CD4-positive, alpha-beta T cell treated with Interferon gamma for 1 hour (primary cell): Measurements from ENCODE around the gene BICD2.

Source experiments
- DNase-seq: peaks from one replicate; pipeline ENCODE4 v3.0.0-alpha.2; 2020

Gene BICD2

DNA sequence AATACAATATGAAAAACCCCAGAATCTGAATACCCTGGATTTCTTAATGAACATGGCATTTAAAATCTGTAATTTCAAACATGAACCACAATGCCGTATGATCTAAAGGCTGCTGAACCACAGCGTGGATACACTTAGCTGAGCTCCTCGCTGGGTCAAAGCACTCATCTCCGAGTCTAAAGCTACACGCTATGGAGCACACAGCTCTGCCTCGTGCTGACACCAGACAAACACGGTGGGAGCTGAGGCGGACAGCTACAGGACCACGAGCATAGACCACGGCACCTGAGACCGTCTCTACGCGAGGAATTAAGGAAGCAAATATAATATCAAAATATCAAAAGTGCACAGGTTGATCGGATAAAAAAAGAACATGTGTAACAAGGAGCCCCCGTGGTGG, 51.9 kb downstream of the BICD2 start:
- no peak for DNase-seq

DNA sequence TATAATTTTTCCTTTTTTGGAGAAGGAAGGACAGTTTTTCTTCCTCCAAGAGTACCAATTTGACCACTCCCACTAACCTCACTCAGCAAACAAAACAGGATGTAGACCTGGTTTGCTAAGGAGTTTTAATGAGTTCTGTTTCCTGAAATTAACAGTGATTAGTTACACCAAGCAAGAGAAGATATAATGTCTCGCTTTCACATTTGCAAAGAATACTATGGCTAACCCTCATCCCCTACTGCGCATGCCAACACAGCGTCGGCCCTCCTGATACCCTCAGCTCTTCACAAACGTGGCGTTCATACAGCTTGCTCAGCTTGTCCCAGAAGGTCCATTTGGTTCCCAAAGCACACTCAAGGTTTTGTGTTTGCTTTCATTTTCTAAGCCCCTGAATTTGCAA, 52.8 kb downstream of the BICD2 start:
- no peak for DNase-seq

DNA sequence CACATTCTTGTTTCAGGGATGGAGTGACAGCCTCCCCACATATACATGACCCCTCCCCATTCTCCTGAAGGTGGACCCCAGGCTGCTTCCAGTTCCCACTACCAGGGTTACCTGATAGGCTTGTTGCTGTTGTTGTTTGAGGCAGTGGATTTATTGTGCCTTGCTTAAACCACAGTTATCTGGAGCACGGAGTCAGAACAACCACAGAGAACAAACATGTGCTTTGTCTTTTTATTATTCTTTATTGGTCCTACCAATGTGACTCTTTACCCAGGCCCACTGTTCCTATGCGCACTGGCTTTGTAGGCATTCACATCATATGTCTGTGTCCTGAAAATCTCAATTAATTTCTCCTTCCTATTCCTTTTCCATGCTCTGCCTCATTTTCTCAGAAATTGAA, 53.5 kb downstream of the BICD2 start:
- DNase-seq = no peak

DNA sequence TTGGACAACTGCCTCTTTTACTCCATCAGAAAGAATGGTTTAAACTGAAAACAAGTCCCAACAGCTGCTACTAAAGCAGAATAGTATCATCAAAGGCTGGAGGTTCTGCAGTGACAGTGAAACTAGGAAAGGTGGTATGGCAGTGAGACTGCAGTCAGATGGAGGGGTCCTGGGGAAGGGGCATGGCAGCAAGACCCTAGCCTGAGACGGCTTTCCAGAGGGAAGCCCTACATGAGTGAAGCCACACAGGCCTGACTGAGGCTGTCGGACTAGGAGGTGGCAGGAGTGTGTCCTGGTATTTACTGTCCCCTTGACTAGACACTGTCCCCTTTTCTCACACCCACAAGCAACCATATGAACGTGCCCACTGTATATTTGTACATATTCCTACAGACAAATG, 54.3 kb downstream of the BICD2 start:
- no peak for DNase-seq

DNA sequence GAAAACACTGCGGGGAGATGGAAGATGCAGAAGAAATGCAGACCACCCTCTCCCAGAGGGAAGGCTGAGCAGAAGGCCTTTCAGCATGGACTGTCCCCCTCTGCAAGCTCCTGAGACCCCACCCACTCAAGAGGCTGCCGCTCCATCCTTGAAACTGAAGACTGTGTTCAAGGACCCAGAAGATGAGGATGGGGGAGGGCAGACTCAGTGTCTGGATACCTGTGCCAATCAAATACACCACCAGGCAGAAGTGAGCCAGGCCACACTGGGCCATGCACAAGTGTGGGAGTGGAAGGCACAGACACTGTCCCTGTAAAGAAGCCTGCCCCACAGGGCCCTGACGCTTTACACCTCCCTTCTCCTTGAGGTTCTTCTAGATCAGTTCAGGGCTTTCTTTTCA, 54.7 kb downstream of the BICD2 start:
- DNase-seq = no peak

DNA sequence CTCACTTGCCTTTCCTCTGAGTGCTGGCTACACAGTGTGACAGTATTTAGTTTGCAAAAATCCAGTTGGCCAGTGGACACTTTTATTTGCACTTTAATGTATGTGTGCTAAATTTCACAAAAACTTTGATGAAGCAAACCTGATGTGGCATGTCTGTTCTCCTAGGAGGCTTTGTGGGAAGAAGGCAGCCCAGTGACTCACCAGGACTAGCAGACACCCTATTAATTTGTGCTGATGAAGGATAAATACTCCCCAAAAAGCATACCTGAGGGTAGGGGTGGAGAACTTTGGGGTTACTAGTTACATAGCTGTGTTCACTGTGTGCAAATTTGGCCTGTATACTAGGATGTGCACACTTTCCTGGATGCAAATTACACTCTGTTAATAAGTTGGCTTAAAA, 55.4 kb downstream of the BICD2 start:
- no peak for DNase-seq

DNA sequence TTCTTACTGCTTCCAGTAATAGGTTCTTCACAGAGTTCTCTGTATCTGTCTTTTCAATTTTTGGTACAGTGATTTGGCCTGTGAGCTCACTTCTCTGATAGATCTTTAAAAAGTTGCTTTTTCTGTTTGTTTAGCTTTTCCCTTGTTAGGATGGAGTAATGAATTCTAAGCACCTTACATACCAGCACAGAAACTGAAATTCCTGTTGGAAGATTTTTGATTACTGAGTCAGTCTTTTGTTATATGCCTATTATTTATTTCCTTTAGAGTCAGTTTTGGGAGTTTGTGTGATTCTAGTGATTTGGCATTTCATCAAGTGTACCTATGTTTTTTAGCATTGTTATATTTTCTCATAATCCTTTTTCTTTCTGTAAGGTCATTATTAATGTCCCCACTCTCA, 57.1 kb downstream of the BICD2 start:
- DNase-seq = no peak

DNA sequence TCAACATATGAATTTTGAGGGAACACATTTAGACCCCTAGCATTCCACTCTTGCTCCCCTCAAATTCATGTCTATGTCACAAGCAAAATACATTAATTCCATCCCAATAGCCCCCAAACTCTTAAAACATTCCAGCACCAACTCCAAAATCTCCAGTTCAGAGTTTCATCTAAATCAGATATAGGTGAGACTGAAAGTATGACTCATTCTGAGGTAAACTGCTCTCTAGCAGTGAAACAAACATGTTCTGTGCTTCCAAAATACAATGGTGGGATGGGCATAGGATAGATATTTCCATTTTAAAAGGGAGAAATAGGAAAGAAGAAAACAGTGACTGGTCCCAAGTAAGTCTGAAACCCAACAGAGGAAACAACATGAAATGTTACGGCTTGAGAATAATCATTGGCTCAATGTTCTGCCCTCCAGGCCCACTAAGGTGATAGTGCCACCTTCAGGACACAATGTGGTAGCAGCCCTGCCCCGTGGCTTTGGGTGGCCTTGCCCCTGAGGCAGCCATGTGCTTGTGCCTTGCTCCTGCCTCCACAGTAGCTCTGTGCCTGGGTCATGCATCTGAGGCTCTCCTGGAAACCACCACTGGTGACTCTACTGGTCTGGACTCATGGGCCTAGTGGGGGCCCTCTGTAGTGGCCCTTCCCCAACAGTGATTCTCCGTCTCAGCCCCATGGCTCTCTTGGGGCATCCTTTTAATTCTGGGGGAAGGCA, 58.3 kb downstream of the BICD2 start:
- peak; percentile 19 for DNase-seq

DNA sequence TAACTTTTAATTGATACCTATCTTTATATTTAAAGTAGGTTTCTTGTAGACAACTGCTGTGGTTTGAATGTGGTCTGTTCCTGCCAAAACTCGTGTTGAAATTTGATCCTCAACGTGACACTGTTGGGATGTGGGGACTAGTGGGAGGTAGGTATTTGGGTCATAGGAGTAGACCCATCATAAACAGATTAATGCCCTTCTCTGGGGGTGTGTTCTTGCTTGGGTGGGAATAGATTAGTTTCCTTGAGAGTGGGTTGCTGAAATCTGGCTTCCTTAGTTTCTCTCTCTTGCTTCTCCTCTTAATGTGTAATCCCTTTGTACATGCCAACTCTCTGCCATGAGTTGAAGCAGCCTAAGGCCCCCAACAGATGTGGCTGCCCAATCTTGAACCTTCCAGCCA, 60.1 kb downstream of the BICD2 start:
- no peak for DNase-seq

DNA sequence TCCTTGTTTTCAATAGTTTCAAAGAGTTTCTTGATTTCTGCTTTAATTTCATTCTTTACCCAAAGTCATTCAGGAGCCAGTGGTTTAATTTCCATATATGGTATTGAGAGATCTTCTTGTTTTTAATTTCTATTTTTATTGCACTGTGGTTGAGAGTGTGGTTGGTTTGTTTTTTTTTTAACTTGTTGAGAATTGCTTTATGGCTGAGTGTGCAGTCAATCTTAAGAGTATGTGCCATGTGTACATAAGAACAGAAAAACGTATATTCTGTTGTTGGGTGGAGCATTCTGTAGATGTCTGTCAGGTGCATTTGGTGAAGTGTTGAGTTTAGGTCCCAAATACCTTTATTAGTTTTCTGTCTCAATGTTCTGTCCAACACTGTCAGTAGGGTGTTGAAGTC, 68.0 kb downstream of the BICD2 start:
- DNase-seq = no peak

DNA sequence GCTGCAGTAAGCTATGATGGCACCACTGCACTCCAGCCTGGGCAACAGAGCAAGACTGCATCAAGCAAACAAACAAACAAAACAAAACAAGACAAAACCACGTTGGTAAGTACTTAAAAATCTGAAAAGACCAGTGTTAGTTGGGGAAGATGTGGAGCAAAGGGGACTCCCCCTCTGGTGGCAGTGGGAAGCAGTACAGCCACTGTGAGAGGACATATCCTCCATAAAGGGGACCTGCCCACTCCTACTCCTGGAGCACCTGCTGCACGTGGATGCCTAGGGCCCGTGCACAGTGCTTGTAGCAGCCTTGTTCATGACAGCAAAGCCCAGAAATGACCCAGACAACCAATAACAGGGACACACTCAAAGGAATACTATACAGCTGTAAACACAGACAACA, 77.7 kb downstream of the BICD2 start:
- no peak for DNase-seq

DNA sequence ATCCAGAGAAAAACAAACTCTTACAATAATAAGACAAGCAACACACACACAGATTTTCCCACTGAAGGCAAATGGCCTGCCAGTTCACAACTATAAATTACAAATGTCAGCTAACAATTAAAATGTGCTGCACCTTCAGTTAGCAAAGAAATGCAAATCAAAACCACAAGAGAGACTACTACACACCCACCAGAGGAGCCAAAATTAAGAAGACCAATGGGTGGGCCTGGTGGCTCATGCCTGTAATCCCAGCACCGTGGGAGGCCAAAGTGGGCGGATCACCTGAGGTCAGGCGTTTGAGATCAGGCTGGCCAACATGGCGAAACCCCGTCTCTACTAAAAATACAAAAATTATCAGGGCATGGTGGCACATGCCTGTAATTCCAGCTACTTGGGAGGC, 79.6 kb downstream of the BICD2 start:
- no peak for DNase-seq

DNA sequence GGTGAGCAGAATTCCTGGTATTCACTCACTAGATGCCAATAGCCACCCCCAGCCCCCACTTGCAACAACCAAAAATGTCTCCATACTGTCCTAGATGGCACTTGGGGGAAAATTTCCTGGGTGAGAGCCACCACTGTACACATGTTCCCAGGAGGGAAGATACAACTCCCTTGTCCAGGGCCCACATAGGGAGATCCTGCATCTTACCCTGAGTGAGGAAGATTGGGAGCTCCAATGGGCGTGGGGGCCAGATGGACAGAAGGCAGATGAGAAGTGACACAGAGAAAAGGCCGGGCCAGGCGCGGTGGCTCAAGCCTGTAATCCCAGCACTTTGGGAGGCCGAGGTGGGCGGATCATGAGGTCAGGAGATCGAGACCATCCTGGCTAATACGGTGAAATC, 82.4 kb downstream of the BICD2 start:
- no peak for DNase-seq

DNA sequence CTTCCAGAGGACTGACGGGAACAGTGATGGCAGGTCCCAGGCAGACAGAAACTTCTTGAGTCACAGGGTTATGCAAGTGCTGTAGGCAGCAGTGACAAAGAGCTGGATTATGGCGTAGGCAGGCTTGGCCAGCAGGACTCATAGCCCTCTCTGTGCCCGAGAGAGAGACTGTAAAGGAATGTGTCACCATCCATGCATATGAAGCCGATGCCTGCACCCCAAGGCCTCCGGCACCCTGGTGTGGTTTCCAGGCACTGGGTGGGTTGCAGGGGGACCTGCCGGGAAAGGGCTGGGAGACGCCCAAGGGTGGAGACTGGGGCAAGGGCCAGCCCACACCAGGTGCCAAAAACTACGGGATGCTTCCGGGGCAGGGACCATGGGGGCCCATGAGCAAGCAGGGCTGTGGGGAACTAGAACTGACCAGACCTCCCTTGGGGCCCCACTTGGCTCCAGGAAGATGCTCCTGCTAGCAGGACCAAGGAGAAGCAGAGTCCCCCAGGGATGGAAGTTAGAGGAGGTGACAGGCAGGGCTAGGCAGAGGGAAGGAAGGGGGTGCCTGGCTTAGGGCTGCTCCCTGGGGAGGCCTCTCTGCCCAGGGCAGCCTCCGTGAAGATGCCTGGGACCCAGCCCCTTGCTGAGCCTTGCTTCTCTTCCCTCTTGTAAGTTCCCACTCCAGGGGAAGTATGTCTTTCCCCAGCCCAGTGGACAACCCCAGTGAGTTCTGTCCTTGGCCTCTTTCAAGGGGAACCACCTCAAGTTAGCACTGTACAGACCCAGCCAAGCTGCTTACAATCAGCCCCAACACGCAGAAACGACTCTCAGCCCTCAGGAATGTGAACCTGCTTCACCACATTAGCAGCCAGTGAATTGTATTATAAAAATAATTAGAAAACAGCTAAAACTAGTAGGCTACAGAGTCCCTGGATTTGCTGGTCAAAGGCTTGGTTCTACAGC, 84.2 kb downstream of the BICD2 start:
- DNase-seq = no peak

DNA sequence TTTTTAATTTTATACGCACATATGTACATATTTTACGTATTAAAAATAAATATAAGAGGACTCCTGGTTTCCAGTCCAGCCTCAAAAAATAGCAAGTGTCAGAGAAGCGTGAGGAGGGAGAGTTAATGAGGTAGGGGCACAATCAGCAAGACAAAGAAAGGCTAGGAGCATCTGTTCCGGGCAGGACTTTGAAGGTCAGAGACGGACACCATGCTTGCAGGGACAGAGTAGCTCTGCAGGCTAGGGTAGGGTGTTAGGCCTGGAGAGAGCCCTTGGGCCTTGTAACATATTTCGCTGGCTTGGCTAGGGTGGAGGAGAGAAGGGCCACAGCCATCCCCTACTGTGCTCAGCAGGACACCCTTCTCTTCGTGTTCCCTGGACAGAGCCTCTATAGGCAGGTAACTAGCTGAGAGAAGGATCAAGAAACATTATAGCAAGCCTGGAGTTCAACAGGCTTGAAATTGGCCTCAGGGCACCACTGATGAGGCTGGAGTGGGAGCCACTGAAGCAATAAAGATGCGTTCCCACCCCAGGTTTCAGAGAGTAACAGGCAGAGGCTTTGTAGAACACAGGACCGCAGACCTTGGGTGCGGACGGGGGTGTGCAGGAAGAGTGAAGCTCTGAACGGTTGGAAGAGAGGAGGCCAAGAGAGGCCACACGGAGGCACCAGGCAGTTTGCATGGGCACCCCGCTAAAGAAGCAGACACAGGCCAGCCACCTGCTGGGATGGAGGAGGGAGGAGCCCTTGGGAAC, 85.0 kb downstream of the BICD2 start:
- no peak for DNase-seq

DNA sequence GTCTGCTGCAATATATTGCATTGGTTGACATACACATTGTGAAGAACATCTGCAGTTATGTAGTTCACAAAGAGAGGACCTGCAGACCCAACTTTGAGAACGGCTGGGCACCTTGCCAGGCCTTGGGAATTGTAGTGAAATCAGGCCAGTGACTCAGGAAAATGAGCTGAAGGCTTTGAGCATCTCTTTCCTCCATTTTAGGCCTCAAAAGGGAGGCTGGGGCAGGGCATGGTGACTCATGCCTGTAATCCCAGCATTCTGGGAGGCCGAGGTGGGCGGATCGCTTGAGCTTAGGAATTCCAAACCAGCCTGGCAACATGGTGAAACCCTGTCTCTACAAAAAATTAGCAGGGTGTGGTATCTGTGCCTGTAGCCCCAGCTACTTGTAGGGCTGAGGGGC, 93.3 kb downstream of the BICD2 start:
- no peak for DNase-seq

DNA sequence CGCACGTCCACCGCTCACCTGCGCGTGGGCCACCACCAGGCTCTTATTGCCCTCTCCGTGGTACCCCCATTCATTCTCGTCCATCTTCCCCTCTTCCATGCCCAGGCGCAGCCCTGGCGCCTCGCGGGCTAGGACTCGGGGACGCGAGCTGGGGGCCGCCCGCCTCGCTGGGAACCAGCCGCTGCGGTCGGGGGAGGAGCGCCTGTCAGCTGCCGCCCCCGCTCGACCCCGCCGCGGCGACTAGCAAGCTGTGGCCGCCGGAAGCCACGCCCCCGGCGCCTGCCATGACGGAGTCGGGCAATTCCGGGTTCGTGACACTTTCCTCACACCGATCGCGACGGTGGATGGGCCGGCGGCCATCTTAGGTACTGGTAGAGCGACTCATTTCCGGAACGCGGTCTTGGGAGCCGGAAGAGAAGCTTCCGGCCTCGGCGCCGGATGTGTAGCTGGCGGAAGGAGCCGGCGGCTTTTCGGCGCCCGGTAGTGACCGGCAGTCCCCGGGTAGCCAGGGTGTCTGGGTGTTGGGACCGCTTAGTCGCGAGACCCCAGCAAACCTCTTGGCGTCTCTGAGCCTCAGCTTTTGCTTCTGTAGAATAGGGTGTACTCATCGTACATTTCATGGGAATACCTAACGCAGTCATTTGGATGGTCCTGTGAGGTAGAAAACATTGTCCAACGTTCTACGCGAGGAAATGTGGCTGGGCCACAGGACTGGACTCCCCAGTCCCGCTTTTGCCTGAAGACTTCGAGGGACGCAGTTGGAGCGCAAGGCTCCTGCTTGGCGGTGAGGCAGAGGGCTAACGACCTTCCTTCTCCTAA, 94.5 kb downstream of the BICD2 start, which contains the start of gene IPPK:
TSS of gene IPPK (minus strand) at position 242 of the 819 bp plus-strand sequence. CDS start at position 99, 143 bp downstream.
- DNase-seq = peak; percentile 98

DNA sequence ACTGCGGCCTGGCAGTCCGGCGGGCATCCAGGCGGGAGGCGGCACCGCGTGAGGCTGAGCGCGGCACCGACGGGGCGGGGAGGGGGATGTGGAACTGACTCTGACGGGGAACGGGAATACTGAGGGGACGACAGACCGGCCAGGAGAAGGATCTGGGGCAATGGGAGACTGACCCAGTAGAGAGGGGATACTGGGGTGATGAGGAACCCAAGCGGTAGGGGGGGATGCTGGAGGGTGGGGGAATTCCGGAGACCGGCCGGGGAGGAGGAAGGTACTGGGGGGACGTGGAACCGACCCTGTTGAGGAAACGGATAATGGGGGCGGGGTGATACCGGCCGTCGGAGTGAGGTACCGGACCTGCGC, 95.1 kb downstream of the BICD2 start:
- no peak for DNase-seq

DNA sequence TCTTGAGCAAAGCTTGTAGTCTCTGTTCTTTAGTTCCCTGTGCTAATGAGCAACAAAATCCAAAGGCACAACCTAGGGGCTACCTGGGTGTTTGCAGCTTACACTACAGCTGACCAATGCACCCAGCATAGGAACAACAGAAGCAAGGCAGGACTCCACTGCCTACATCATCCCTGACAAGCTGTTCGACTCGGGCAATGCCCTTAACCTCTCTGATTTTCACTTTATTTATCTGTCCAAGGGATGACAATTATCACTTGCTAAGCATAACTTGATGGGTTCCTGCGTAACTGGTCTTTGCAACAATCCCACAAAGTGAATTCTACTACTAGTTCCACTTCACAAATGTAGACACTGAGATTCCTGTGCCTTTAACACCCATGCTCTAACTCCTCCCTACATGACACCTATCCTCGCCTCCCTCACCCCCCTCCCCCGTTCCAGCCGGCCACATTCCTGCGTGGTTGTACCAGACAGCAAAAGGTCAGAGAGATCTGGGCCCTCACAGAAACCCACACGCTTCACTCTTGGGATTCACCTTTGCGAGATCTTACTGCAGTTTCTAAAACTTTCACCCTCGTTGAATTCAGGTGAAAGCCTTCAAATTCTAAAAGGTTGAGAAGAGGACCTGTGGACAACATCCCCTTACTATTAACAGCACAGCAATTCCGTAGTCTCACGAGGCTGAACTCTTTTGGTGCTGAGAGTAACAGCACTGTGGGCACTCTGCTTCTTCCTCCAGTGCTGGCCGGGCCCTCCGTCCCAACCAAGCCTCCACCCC, 95.7 kb downstream of the BICD2 start:
- peak; percentile 5 for DNase-seq

DNA sequence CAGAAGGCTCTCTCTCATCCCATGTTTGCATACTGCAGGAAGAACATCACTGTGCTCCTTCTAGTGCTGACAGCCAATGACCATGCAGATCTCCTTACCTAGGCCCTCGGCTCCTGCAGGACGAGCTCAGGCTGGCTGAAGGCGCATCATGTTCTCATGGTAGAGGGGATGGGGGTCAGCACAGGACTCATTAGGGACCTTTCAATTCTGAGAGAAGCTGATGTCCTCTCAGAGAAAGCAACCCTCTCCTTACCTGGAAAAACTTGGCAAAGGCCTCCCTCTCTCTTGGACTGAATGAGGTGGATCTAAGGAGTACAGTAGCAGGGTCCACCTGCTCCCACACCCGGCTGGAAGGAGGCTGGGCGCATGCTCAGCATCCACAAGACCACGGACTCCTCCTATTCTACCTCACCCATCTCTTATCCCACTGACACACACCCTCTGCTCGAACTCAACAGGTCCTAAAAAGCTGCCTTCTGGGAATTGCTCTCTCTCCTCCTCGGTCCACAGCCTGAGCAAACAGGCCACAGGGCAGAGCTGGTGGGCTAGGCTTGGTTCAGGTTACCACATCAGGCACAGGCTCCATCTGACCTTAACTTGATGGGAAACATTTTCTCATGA, 97.6 kb downstream of the BICD2 start:
- no peak for DNase-seq

DNA sequence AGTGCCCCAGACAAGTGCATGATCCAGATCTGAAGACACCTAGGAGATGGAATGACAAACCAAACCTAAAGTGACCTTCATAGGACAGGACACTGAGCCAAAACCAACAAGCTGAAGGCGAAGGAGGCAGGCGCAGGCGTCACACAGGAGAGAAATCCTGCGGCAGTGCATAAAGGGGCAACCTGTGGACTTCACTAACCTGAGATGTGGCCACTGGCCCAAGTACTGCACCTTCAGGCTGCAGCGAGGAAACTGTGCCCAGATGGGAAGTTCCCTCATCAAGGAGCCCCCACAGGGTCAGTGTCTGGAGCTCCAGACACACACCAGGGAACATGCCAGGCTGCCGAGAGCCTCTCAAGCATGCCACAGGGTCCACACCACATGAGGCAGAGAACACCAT, 98.4 kb downstream of the BICD2 start:
- no peak for DNase-seq
